AG08396 (cell line): Measurements from ENCODE around the gene CABLES1.
A peak's percentile ranks its signal among the peaks of the same experiment; 100 is the strongest.

Experiments used
- DNase-seq: peaks from one replicate; pipeline ENCODE4 v3.0.0; 2012; ENCODE audit warnings: low spot score, mixed read lengths

CABLES1 gene

DNA sequence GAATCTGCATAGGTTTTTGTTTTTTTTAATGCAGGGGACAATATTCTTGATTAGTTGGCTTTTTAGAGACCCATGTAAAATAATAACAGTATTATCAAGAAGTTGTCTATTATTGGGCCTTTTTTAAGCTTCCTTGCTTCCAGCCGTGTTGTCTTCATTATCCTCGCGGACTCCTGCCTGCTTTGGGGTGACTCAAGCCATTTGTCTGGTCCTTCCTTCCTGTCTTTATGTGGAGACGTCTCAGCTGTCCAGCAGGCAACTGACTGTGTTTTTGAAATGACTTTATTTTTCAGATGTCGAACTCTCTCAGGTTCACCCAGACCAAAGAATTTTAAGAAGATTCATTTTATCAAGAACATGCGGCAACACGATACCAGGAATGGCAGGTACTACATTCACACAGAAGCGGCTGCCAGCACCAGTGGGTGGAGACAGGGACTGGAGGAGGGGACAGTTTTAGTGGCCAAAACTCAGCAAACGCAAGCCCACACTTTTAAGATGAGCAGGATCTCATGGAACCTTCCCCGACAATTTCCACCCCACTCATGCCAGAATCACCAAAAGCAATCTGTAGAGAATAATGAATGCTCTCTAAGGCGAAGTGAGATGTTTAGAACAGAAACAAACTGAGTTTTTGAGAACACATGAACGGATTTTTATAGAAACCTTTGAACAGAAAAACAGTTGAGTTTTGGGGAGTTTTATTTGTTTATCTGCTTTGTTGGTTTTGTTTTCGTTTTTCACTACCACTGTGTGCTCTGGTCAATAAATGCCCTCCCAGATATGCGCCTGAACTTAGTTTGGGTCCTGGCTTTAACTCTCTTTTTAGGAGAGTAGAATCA is 59.1 kb downstream of the CABLES1 start:
- no peak for DNase-seq

DNA sequence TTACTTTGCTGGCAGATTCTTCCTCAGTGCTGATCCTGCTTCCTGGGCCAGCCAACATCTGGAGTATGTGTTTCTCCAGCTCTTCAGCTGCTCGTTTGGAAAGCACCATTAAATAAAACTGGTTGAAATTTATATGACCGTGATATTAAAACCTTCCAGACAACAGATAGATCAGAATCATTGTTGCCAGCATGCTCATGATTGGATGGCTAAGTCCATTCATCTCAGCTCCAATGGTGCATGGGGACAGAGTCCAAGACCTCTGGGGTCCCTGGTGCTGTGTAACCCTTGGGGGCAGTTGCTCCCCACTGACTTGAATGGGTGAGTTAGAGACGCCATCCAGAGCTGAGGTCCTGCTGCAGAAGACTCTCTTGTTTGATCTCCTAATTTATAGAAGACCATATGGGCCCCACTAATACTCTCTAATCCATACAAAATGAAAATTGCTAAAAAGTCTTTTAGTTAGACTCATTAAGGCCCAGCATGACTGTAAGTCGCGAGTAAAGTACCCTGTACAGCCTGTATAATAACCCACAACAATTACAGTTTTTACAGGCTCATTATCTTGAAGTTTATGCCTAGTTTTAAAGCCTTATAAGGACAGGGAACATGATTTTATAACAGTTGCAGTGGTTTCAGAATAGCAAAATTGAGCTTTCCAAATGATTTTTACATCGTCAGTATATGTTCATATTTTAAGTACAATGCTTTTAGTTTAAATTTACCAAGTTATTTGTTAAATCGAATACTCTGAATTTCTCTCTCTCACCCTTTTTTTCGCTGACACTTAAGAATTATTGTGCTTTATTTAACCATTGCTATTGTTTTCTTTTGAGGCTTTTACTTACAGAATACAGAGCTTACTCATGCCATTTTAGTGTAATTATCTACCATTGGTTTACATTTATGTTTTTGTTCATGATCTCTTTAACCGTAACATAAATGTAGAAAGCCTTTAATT is 60.0 kb downstream of the CABLES1 start:
- DNase-seq: no peak

DNA sequence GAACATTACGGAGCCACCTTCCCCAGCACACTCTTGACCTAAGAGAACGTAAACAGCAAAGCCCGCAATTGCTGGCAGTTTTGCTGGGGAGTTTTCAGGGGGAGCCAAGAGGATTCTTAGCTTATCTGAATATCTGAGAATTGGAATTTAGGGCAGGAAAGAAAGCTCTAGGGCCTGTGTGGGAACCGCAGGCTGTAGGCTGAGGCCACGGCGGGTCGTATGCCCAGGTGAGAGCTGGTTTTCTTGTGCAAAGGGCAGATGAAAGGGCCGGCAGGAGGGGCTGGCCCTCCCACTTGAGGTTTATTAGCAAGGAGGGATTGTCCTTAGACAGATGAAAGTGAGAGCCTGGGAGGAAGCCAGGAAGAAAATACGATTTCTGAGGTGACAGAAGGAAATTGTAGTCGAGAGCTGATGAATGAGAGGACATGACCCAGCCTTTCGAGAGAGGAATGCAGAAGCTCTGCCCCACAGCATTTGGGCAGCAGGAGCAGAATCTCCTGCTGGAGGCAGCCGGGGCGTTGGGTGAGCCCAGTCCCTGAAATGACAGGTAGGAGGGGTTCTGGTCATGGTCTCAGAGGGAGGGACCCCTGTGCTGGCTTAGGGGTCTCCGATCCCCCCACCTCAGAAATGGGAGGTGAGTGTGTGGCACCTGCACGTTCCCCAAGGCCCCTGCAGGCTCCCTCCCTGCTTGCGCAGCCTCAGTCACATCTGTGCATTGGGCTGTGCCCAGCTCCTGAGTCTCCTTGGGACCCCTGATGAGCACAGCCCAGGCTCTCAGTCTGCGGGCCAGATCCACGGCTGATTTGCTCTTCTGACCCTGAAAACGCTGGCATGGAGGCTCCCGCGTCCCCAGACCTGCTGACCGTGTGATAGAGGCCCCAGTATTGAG is 61.1 kb downstream of the CABLES1 start:
- DNase-seq: no peak

DNA sequence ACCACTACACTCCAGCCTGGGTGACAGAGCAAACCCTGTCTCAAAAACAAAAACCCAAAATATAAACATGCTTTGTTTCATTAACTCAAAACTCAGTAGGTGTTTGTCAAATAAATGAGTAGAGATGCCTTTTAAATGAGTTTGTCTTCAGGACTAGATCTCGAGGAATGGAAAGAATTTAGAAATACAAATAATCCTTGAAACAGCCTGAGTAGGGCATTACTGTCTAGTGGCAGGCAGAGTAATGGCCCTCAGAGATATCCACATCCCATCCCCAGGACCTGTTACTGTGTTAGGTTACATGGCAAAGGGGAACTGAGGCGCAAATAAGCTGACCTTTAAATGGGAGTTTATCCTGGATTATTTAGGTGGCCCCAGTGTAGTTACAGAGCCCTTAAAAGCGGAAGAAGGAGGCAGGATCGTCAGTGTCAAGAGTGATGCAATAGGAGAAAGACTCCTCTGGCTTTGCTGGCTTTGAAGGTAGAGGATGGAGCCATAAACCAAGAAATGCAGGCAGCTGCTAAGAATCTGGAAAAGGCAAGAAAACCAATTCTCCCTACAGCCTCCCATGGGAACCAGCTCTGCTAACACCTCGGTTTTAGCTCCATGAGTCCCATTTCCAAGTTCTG is 63.0 kb downstream of the CABLES1 start:
- DNase-seq: peak; percentile 27

DNA sequence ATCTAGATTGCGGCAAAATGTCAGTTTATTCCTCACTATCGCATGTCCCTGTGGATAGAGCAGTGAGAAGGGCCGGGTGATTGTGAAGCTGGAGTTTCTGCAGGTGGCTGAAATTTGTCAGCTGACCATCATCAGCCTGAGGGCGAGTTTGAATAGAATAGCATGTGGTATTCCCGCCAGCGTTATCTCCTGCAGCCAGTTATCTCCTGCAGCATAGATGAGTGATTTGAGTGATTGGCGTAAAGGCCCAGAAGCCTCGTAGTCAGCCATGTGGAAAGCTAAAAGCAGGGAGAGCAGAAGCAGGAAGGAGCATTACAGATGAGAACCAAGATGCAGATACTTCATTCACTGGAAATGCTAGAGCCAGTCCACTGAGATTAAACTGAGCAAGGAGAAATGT is 65.5 kb downstream of the CABLES1 start:
- DNase-seq: no peak

DNA sequence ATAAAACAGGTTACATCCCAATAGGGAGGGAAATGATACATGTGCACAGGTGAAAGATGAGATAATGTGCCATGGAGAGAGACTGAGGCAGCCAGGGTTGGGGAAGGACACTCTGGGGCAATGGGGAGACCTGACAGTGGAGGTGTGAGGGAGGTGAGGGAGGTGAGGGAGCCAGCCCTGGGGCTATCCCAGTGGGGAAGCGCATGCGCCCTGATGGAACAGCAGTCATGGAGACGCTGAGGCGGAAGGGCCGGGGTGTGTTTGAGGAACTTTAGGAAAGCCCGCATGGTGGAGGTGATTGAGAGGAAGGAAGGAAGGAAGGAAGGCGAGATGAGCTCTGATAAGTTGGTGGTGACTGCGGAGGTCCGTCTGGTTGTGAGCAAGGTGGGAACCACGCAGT is 66.5 kb downstream of the CABLES1 start:
- no peak for DNase-seq

DNA sequence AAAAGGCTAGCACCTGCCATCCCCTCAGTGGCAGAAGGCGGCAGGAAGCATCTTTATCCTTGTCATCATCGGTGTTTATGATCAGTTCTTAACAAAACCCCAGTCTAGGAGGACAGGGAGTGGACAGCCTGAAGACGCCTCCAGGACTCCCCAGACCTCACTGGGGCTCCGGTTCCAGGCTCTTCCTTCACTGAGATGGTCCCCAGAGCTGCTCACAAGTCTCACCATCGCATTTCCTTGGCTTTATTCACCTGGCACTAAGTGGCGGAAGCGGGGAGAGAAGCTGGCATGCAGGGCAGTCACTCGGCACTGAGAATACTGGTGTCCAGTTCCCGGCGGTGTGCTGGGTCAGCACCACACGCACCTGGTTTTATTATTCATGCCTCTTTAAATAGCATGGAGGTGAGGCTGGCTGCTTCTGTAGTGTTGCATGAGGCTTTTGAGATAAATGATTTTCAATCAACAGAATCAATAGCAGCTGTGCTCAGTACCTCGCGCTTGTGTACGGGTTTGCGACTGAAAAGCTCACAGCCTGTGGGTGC is 68.7 kb downstream of the CABLES1 start:
- DNase-seq: no peak

DNA sequence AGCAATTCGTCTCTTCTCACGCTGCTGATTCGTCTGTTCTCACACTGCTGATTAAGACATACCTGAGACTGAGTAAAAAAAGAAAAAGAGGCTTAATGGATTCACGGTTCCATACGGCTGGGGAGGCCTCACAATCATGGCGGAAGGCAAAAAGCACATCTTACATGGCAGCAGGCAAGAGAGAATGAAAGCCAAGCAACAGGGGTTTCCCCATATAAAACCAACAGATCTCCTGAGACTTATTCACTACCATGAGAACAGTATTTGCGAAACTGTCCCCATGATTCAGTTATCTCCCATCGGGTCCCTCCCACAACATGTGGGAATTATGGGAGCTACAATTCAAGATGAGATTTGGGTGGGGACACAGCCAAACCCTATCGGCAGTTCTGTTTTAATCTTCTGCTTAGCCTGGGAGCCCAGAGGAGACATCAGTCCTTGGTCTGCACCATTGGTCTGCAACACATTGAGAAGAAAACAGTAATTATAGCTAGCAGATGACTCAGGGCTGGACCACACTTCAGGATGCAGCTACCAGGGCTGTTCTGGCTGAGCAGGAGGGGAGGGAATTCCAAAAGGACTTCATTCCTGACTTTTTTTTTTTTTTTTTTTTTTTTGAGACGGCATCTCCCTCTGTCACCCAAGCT is 69.4 kb downstream of the CABLES1 start:
- DNase-seq: peak; percentile 25

DNA sequence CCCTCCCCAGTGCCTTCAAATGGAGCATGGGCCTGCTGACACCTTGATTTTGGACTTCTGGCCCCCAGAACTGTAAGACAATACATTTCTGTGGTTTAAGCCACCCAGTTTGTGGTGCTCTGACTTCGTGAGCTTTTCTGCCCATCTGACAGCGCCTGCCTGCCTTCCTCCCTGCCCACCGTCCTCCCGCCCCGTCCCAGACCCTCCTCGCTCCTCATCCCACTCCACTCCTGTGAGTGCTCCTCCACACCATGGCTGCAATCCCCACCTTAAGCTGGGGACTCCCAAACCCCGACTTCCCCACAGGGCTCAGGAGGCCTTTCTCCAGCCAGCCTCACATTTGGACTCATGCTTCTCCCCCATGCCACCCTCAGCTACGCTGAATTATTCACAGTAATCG is 70.7 kb downstream of the CABLES1 start:
- no peak for DNase-seq

DNA sequence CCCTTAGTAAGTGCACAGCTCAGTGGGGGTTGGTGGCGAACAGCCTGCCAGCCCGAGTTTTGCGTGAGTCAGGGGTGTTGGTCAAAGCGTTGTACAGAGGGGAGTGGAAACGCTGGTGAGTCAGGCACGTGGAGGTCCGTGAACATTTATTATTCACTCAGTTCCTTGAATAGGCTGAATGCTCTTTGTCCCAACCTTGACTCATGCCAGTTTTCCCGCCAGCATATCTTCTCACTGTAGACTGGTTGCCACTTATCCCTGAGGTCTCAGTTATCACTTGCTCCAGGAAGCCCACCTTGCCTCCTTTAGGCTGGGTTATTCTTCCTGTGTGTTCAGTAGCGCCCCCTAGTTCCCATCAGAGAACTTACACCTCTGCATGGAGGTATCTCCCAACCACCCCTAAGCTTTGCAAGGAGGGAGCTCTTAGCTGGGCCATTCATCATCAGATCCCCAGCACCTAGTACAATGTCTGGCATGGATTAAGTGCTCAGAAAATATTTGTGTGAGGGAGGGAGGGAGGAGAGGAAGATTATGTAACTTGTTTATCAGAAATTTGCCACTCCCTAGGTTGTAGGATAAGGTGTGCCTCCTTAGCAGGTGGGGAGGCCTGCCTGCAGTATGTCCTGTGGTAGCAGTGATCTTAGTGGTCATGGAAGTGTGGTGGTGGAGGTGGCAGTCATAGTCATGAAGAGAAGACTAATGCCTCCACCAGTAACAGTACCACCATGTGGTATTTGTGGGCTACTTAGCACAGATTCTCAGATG is 72.1 kb downstream of the CABLES1 start:
- DNase-seq: no peak

DNA sequence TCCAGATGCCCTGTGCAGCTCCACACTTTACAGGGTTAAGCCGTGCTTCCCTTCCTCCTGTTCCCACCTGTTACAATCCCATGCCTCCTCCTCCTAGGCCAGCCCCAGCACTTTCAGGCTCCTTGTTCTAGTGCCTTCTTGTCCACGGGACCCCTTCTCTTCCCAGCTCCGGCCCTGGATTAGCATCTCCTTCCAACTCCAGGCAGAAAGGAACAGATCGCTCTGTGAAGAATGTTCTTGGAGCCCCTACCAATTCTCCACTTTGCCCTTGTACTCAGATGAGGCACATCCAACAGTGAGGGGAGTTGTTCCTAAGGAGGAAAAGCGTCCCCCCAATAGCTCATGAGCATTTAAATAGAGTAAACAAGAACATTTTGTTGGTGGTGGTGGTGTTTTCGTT is 72.7 kb downstream of the CABLES1 start:
- no peak for DNase-seq

DNA sequence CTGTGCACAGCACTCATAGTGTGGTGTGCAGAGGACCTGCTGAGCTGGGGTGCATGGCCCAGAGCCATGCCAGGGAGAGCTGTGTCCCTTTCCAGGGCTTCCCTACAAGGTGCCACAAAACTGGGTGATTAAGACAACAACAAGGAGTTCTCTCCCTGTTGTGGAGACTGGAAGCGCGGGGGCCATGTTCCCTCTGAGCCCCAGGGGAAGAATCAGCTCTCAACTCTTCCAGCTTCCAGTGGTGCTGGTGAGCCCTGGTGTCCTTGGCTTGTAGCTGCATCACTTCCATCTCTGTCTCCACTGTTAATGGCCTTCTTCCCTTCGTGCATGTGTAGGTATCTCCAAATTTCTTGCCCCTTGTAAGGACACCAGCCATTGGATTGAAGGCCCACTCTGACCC is 73.3 kb downstream of the CABLES1 start:
- DNase-seq: no peak

DNA sequence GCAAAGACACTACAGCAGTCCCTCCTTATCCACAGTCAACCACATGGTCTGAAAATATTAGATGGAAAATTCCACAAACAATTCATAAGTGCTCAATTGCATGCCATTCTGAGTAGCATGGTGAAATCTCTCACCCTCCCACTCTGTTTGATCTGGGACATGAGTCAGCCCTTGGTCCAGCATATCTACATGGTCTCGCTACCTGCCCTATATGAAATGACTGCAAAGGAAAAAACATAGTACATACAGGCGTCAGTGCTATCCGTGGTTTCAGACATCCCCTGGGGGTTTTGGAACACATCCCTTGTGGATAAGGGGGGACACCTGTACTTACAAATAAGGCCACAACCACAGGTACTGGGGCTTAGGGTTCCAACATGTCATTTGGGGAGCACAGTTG is 73.7 kb downstream of the CABLES1 start:
- DNase-seq: no peak

DNA sequence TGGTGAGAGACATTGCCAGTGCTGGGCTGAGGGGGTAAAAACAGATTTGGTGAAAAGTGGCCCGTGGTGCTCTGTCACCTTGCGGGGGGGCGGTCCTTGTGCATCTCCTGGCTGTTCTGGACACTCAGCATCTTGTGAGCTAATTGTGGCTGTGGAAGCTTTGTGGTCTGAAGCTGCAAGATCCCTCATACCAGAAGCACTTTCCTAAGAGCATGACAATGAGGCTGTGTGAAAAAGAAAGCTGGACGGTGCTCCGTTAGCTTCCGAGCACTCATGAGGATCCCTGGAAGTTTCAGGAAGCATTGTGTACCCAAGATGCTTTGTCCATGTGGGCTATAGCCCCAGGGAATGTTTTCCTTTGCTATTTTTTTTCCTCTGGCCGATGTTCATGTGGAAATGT is 74.5 kb downstream of the CABLES1 start:
- DNase-seq: no peak

DNA sequence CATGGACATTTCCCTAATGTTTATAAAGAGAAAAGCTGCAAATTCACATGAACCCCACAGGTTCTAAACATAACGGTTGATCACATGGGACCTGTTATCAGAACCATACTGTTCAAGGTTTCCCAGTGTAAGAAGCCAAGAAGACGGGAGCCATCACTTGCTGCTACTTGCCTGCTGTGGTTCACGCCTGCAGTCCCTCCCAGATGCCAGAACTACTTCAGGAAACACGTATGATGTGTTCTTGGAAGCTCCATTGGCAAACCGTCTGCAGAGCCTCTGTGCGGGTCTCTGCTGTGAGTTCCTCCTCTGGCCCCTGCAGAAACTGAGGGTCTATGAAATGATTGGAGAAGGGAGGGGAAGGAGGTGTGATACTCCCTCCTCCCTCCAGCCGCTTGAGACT is 75.2 kb downstream of the CABLES1 start:
- no peak for DNase-seq

DNA sequence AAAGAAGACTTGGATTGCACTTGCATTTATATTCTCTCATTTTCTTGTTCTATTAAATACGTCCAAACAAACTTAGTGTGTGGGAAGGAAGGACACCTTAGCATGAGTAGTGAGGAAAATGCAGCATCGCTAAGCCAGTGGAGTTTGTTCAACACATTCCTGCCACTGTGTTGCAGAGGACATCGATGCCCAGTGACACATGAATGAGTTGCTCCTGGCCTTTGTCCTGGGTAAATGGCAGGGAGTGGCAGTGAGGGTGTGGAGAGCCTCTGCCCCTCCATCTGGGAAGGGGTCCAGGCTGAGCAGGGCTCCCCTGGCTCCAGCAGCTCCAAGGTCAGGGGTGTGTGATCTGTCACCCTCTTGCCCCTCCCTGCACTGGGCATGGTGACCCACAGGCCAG is 75.9 kb downstream of the CABLES1 start:
- no peak for DNase-seq

DNA sequence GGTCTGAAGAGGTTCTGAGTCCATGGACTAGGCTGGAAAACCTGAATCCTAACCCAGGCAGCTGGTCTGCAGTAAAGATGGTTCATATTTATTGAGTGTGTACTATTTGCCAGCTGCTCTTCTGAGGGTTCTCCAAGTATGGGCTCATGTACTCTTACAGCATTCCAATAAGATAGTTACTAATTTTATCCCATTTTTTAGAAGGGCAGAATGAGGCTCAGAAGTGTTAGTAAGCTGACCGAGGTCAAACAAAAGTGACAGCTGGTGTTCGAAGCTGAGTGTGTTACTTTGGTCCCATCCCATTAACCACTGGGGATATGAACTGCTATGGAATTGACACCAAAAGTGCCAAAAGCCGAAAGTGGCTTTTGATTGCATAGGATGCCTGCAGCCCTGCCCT is 76.9 kb downstream of the CABLES1 start:
- no peak for DNase-seq

DNA sequence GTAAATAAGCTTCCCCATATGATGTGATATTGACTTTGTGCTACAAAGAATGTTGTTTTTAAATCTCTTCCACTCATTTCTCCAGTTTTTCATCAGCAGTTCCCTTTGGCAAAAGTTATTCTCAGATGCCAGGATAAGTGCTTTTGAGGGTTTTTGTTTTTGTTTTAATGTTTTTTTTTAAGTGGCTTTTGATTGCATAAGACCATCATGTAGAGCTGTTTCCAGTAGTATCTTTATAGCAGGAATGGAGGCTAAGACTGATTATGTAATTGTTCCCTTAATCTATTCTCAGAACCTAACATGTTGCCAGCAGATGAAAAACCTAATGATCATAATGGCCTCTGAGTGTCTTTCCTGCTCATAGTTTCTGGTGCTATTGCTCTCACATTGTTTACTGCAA is 77.9 kb downstream of the CABLES1 start:
- no peak for DNase-seq

DNA sequence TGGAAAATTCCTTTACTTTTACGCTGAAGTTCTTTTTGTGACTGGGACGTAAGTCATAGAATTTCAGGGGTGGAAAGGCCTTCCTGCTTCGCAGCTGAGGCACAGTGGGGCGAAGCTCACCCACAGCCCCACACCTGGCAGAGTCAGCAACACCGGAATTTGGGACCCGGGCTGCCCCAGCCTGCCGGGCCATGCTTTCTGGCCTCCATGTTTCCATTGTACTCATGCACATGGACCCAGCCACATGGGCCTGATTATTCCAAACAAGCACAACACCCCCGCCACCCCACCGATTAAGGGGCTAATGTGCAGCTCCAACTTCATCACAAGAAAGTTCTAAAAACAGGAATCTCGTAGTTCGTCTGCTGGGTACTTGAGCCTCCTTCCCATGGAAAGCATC is 82.5 kb downstream of the CABLES1 start:
- no peak for DNase-seq

DNA sequence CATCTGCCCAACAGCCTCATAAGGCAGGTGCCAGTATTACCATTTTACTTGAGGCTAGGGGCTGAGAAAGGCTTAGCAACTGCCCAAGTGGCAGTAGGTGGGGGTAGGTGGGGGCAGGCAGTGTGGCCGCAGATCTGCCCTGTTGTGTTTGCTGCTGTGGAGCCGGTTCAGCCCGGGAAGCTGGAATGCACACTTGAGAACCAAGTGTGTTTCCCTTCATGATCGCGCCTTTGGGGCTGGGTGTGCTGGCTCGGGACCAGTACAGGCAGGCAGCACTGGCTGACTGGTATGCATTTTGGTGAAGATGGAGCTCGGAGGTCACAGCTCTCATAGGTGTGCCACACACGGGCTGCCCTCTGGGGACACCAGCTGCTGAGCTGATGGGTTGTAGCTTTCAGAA is 85.1 kb downstream of the CABLES1 start:
- no peak for DNase-seq
